ENCODE data around the gene UGT1A9. TPM values are rescaled to one million over a fixed set of nuclear protein-coding genes. Genes with fewer than 3 reads are reported as not detected.

UGT1A9 gene
- polyA plus RNA-seq, 1 of the 3 experiments (the other 2 are of a cell fraction) = not detected

DNA sequence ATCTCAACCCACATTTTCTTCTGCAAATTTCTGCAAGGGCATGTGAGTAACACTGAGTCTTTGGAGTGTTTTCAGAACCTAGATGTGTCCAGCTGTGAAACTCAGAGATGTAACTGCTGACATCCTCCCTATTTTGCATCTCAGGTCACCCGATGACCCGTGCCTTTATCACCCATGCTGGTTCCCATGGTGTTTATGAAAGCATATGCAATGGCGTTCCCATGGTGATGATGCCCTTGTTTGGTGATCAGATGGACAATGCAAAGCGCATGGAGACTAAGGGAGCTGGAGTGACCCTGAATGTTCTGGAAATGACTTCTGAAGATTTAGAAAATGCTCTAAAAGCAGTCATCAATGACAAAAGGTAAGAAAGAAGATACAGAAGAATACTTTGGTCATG lies 96.4 kb downstream of the UGT1A9 start:
- Histone ChIP-seq H3K27ac (ENCODE audit: low read depth in 2 of 2, low read length in 1 of 2) (no peak overlapping the region), H3K9ac (no peak overlapping the region), H3K4me3 (ENCODE audit: low read depth in 2 of 2, low read length in 1 of 2) (no peak overlapping the region), H3K79me2 (ENCODE audit: insufficient read depth) (no peaks in the 10 kb centered on the region), H3K9me3 (no peaks in the 10 kb centered on the region), H3K27me3 (ENCODE audit: insufficient read depth) (no peaks in the 10 kb centered on the region; the same call in 1 of the 2 replicates), H3K9me2 (no peaks in the 10 kb centered on the region), H3K4me2 (no peak overlapping the region), H3F3A (replicated peaks; ENCODE audit: insufficient read depth) (no peaks in the 10 kb centered on the region), H3K36me3 (replicated peaks in 1 of 2; ENCODE audit: control insufficient read depth in 1 of 2, insufficient read depth in 2 of 2, low read length in 1 of 2) (no peaks in the 10 kb centered on the region), H4K20me1 (ENCODE audit: insufficient read depth) (no peaks in the 10 kb centered on the region), H3K4me1 (ENCODE audit: control insufficient read depth in 1 of 2, insufficient read depth in 2 of 2, low read depth in 1 of 2, low read length in 1 of 2) (no peaks in the 10 kb centered on the region), H2AFZ (ENCODE audit: low read depth) (no peak overlapping the region)
- no peak for TF ChIP-seq TEAD4 (IDR thresholded peaks at IDR 0.05; ENCODE audit: borderline replicate concordance, insufficient read depth)
- TF ChIP-seq FOXM1 (IDR thresholded peaks at IDR 0.05; ENCODE audit: low read depth) = no peak
- TF ChIP-seq, protein P1, sequence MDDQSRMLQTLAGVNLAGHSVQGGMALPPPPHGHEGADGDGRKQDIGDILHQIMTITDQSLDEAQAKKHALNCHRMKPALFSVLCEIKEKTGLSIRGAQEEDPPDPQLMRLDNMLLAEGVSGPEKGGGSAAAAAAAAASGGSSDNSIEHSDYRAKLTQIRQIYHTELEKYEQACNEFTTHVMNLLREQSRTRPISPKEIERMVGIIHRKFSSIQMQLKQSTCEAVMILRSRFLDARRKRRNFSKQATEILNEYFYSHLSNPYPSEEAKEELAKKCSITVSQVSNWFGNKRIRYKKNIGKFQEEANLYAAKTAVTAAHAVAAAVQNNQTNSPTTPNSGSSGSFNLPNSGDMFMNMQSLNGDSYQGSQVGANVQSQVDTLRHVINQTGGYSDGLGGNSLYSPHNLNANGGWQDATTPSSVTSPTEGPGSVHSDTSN (IDR thresholded peaks at IDR 0.05) = no peak
- TF ChIP-seq, protein P2, sequence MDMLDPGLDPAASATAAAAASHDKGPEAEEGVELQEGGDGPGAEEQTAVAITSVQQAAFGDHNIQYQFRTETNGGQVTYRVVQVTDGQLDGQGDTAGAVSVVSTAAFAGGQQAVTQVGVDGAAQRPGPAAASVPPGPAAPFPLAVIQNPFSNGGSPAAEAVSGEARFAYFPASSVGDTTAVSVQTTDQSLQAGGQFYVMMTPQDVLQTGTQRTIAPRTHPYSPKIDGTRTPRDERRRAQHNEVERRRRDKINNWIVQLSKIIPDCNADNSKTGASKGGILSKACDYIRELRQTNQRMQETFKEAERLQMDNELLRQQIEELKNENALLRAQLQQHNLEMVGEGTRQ (IDR thresholded peaks at IDR 0.05; ENCODE audit: borderline replicate concordance, low read depth, low read length) = no peak
- TF ChIP-seq MXI1 (IDR thresholded peaks at IDR 0.05; ENCODE audit: low read depth, low read length) = no peak
- no peak for TF ChIP-seq SIN3A (IDR thresholded peaks at IDR 0.05; ENCODE audit: borderline replicate concordance, low read depth, low read length)
- TF ChIP-seq NFIC (IDR thresholded peaks at IDR 0.05; ENCODE audit: borderline replicate concordance) = no peak
- no peak for TF ChIP-seq FOXJ3 (CRISPR knock-in tag; IDR thresholded peaks at IDR 0.05)
- TF ChIP-seq RFX5 (IDR thresholded peaks at IDR 0.05; ENCODE audit: low read length) = no peak
- TF ChIP-seq TAF1 (IDR thresholded peaks at IDR 0.05; ENCODE audit: borderline replicate concordance, low read depth, low read length) = no peak
- no peak for TF ChIP-seq FOSL2 (IDR thresholded peaks at IDR 0.05; ENCODE audit: borderline replicate concordance, low read depth)
- TF ChIP-seq, protein P3, sequence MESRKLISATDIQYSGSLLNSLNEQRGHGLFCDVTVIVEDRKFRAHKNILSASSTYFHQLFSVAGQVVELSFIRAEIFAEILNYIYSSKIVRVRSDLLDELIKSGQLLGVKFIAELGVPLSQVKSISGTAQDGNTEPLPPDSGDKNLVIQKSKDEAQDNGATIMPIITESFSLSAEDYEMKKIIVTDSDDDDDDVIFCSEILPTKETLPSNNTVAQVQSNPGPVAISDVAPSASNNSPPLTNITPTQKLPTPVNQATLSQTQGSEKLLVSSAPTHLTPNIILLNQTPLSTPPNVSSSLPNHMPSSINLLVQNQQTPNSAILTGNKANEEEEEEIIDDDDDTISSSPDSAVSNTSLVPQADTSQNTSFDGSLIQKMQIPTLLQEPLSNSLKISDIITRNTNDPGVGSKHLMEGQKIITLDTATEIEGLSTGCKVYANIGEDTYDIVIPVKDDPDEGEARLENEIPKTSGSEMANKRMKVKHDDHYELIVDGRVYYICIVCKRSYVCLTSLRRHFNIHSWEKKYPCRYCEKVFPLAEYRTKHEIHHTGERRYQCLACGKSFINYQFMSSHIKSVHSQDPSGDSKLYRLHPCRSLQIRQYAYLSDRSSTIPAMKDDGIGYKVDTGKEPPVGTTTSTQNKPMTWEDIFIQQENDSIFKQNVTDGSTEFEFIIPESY (IDR thresholded peaks at IDR 0.05; ENCODE audit: borderline replicate concordance, low read depth) = no peak
- TF ChIP-seq, protein P4, sequence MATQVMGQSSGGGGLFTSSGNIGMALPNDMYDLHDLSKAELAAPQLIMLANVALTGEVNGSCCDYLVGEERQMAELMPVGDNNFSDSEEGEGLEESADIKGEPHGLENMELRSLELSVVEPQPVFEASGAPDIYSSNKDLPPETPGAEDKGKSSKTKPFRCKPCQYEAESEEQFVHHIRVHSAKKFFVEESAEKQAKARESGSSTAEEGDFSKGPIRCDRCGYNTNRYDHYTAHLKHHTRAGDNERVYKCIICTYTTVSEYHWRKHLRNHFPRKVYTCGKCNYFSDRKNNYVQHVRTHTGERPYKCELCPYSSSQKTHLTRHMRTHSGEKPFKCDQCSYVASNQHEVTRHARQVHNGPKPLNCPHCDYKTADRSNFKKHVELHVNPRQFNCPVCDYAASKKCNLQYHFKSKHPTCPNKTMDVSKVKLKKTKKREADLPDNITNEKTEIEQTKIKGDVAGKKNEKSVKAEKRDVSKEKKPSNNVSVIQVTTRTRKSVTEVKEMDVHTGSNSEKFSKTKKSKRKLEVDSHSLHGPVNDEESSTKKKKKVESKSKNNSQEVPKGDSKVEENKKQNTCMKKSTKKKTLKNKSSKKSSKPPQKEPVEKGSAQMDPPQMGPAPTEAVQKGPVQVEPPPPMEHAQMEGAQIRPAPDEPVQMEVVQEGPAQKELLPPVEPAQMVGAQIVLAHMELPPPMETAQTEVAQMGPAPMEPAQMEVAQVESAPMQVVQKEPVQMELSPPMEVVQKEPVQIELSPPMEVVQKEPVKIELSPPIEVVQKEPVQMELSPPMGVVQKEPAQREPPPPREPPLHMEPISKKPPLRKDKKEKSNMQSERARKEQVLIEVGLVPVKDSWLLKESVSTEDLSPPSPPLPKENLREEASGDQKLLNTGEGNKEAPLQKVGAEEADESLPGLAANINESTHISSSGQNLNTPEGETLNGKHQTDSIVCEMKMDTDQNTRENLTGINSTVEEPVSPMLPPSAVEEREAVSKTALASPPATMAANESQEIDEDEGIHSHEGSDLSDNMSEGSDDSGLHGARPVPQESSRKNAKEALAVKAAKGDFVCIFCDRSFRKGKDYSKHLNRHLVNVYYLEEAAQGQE (IDR thresholded peaks at IDR 0.05; ENCODE audit: low read depth, low read length) = no peak
- no peak for TF ChIP-seq GATA2 (CRISPR knock-in tag; IDR thresholded peaks at IDR 0.05)
- no peak for TF ChIP-seq GABPA (IDR thresholded peaks at IDR 0.05; ENCODE audit: low read depth)
- TF ChIP-seq YY1 (IDR thresholded peaks at IDR 0.05; ENCODE audit: low read depth) = no peak
- no peak for TF ChIP-seq RCOR1 (IDR thresholded peaks at IDR 0.05; ENCODE audit: low read length)
- no peak for TF ChIP-seq ELF1 (IDR thresholded peaks at IDR 0.05)
- 70% methylated on average over 4 of the region's 4 CpGs for WGBS (ENCODE audit: low lambda C conversion rate)
- DNase-seq = no peak
- POLR2A ChIA-PET = no interaction called here
- CTCF ChIA-PET = no interaction called here
